NCI-H1436 (cell line): ENCODE data around the gene SS18.

Experiments
- DNase-seq: peaks from one replicate; lab custom pipeline; 2025; lab: John Stamatoyannopoulos, UW

SS18 gene

GRCh38 chr18:26071725-26072124 is 18.7 kb downstream of the SS18 start:
- no peak for DNase-seq

GRCh38 chr18:26071020-26071419 is 19.4 kb downstream of the SS18 start:
- DNase-seq = no peak

- no peak for DNase-seq
These were observed 31.1 kb downstream of the SS18 start for GRCh38 chr18:26059357-26059756.

DNA sequence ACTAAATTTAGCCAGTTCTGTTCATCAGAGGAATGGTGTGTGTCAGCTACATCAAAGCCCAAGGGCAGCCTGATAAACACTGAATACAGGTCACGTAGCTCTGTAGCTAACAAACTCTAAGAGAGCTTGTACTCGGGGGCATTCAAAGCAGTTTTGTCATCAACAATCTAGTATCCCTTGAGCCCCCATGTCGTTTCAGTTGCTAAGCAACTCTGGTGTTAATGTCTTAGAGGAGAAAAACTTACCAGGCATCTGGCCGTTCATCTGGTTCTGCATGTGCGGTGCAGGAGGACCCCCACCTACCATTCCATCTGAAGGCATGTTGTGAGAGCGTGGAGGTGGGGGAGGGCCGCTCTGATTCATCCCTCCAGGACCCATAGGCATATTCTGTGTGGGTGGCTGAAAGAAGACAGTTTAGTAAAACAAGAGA is 33.1 kb downstream of the SS18 start:
- DNase-seq = no peak

- no peak for DNase-seq
These were observed 34.1 kb downstream of the SS18 start for GRCh38 chr18:26056291-26056690.

- DNase-seq = no peak
These were observed 37.9 kb downstream of the SS18 start for GRCh38 chr18:26052505-26052904.

GRCh38 chr18:26051843-26052242 is 38.6 kb downstream of the SS18 start:
- no peak for DNase-seq

DNA sequence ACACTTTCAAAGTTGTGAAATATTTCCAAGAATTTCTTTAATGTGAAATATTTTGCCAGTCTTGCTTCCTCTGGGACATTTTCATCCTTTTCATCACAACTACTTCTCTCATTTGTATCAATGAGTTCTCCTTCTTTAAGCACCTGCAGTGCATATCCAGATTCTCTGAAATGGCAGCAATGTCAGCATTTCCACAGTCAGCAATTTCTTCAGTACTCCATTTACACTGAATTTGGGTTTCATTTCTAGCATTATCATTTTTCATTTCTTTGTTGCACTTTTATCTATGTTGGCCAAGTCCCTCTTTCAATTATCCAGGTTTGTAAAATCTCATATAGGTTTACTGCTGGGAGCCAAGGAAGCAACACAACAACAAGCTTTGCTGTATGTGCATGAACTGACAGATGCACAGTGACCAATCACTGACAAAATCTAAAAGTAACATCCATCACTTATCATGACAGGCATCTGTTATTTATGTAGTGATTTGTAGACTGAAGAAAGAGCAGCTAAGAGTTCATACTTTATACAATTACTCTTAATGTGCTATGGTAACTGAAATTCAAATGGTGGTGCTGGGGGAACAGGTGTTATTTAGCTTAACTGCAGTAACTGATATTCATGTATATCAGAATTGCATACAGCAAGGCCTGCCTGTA is 43.9 kb downstream of the SS18 start:
- no peak for DNase-seq

DNA sequence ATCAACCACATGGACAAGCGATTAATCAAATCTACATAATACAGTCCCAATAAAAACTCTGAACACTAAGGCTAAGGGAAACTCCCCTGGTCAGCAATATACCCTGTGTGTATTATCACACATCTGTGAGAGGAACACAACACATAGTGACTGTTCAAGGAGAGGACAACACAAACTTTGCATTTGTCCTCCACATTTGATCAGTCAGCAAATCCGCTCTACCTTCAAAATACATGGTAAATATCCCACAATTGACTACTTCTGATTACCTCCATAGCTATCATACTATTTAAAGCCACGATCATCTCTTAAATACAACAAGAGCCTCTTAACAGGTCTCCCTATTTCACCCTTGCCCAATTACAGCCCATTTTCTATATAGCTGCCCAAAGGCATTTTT is 45.6 kb downstream of the SS18 start:
- no peak for DNase-seq

DNA sequence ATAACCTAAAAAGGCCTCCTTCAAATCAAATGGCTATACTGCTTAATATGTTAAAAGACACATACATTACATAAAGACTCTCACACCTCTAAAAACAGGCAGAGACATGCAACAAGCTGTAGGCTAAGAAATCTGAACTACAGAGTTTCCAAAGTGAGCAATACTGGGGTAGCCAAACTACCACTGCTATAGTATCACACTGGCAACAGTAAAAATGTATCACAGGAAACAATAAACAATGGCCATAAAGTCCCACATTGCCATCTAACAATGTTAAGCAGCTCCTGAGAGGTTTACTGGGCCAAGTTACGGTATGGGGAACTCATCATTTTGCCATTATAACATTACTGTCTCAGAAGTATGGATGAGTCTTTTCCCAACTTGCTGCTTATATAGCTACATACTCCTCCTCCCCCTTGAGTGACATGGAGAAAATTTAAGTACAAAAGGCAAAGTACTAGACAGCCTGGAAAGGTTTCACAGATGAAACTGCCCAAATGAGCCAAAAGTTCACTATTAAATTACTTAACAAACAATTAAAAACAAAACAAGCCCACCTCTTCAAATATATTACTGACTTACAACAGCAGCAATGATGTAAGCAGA is 50.3 kb downstream of the SS18 start:
- no peak for DNase-seq

DNA sequence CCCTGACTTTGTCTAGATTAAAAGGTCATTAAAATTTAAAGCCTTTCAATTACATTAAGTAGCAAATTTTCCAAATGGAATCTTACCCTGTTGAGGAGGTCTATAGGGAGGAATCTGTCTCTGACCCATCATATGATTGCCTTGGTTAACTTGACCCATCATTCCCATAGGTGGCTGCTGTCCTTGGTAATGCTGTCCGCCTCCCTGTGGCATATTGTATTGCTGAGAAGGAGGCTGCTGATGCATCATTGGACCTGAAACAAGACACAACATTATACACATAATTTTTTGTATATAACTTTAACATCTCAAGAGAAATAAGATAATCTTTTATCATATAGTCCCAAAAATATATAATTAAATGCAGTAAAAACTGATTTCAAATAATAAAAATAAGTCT is 51.2 kb downstream of the SS18 start:
- DNase-seq = no peak

- DNase-seq = no peak
These were observed 53.8 kb downstream of the SS18 start for GRCh38 chr18:26036635-26037034.

GRCh38 chr18:26034850-26035497 is 55.4 kb downstream of the SS18 start:
- DNase-seq = no peak

- no peak for DNase-seq
These were observed 67.8 kb downstream of the SS18 start for GRCh38 chr18:26022585-26022984.

- no peak for DNase-seq
These were observed 69.2 kb downstream of the SS18 start for GRCh38 chr18:26021061-26021754.

GRCh38 chr18:26017929-26018328 is 72.5 kb downstream of the SS18 start:
- no peak for DNase-seq

DNA sequence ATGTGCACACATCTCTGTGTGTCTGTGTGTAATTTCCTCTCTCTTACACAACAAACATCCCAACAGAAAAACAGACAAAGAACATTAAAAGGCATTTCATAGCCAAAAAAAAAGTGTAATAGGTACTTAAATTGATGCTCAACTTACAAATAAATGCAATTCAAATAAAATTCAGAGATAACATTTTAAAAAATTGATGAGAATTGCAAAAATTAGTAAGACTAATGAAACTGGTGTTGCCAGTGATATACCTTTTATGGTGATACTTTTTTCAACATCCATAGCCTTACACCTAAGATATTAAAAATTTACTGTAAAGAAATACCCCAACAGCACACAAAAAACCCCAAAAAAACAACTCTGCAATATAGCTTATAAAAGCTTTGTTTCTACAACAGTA is 76.0 kb downstream of the SS18 start:
- no peak for DNase-seq

DNA sequence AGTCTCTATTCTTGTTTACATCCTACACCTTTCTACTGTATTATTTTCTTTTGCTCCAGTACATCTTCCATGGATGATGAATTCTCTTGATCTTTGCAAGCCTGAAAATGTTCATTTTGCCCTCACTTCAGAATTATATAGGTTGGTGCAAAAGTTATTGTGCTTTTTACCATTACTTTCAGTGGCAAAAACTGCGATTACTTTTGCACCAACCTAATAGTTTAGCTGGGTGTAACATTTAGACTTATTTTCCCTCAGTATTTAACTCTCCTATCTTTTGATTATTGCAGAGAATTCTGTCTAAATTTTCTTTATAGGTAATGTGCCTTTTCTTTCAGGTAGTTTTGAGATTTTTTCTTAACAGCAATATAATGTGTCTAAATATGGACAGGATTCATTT is 81.8 kb downstream of the SS18 start:
- DNase-seq = no peak

- no peak for DNase-seq
These were observed 82.3 kb downstream of the SS18 start for GRCh38 chr18:26008096-26008495.

- no peak for DNase-seq
These were observed 84.5 kb downstream of the SS18 start for GRCh38 chr18:26005950-26006349.

DNA sequence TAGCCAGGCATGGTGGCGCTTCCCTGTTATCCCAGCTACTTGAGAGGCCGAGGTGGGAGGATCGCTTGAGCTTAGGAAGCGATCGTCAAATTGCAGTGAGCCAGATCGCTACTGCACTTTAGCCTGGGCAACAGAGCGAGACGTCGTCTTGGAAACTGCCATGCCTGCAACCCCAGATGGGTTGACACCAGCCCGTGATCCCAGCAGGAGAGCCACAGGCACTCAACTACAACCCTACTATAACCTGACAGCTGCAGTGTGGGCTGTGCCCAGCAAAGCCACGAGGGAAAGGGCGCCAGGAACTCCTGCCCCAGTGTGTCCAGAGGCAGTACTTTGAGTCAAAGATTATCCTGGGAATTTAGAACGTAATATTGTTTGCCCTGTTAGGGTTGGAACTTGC is 85.6 kb downstream of the SS18 start:
- no peak for DNase-seq

- DNase-seq = no peak
These were observed 86.6 kb downstream of the SS18 start for GRCh38 chr18:26003817-26004216.

- no peak for DNase-seq
These were observed 87.1 kb downstream of the SS18 start for GRCh38 chr18:26003356-26003755.
